ENCODE results near the gene LARGE1. TPM values are rescaled to one million over a fixed set of nuclear protein-coding genes. Genes with fewer than 3 reads are reported as not detected.

LARGE1 gene
- total and polyA plus RNA-seq, 8 donors = 4.1 to 29.3 (median 13.7) TPM

DNA sequence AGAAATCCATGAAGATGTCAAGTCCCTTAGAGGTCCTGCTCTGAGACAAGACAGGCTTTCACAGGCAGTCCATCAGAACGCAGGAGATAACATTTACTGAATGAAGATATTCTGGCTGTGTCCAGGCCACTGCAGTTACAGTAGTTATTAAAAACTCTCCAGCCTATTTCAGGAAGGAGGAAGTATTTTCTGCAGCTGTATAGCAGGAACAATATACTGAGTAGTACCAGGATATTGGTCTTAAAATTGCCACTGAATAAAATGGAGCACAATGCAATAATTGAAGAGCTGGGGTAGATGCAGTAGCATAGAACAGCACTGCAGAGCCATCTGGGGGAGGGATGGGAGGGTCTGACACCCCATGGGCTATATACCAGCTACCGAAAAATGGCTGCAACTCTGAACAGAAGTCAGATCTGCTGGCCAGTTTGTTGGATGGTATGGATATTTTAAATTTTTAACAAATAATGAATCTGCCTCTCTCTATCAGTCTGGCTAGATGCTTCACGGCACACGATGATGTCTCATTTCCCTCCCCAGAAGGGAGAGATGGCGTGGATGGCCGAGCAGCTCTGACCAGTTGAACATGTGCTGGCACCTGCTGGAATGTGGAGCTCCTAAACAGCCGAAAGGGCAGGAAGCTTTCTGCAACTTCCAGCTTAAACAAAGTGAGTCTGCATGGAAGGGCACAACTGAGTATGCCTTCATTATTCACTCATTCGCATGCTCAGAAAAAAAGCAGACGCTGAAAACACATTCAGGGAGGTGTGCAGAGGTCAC, 520.0 kb downstream of the LARGE1 start:
- intact Hi-C loops (cut with DNase I) = no loop called here
- TF ChIP-seq, protein P1, sequence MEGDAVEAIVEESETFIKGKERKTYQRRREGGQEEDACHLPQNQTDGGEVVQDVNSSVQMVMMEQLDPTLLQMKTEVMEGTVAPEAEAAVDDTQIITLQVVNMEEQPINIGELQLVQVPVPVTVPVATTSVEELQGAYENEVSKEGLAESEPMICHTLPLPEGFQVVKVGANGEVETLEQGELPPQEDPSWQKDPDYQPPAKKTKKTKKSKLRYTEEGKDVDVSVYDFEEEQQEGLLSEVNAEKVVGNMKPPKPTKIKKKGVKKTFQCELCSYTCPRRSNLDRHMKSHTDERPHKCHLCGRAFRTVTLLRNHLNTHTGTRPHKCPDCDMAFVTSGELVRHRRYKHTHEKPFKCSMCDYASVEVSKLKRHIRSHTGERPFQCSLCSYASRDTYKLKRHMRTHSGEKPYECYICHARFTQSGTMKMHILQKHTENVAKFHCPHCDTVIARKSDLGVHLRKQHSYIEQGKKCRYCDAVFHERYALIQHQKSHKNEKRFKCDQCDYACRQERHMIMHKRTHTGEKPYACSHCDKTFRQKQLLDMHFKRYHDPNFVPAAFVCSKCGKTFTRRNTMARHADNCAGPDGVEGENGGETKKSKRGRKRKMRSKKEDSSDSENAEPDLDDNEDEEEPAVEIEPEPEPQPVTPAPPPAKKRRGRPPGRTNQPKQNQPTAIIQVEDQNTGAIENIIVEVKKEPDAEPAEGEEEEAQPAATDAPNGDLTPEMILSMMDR (IDR thresholded peaks at IDR 0.05) = no peak
- Histone ChIP-seq H3K36me3 (no peaks in the 10 kb centered on the region), H3K9me3 (no peaks in the 10 kb centered on the region), H3K4me1 (no peaks in the 10 kb centered on the region), H3K27ac (no peak overlapping the region), H3K4me3 (no peak overlapping the region), H3K27me3 (no peaks in the 10 kb centered on the region)
- ATAC-seq (no peak), FAIRE-seq (no peak), DNase-seq (no peak)
- WGBS, 2 donors = 92 to 95% methylated on average over 9 of the region's 9 CpGs

DNA sequence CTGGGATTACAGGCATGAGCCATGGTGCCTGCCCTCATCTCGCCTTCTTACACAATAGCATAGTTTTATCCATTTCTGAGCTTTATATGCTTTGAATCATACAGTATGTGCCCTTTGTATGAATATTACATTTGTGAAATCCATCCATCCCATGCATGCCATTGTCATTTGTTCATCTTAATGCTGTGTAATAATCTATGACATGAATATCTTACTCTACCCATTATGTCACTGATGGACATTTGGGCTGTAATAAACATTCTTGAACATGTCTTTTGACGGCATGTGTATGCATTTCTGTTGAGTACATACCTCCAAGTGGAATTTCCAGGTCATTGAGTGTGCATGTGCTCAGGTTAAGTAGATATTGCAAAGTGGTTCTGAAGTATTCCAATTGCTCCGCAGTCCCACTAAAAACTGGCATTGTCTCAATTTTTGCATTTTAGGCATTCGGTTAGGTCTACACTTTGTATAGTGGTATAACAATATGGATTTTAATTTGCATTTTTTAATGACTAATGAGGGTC, 522.8 kb downstream of the LARGE1 start:
- H3K27ac ChIP-seq = no peak overlapping the region
- H3K27me3 ChIP-seq = no peaks in the 10 kb centered on the region
- FAIRE-seq = no peak
- no peak overlapping the region for H3K4me3 ChIP-seq
- TF ChIP-seq, protein P1 (IDR thresholded peaks at IDR 0.05) = no peak
- 95 to 99% methylated on average over 4 of the region's 4 CpGs for WGBS, 2 donors
- intact Hi-C loops (cut with DNase I) = no loop called here
- no peak for ATAC-seq
- DNase-seq = no peak
- H3K4me1 ChIP-seq = no peaks in the 10 kb centered on the region
- H3K9me3 ChIP-seq = no peaks in the 10 kb centered on the region
- no peaks in the 10 kb centered on the region for H3K36me3 ChIP-seq

DNA sequence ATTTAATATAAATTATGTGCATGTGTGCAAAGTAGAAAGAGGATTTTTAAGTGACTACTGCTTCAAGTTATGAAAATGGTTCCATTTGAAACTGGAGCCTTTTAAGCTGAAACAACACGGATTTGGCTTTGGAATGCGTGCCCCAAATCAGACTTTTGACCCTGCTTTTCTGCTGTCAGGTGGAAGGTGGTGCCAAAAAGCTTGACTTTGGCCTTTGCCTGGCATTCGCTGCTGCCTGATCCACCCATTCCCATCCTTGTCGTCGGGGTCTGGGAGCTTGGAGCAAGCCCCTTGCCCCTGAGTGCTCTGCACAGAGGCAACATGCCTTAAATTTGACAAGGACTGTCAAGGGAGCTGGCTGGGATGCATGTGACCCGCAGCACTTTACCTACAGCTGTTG, 526.8 kb downstream of the LARGE1 start:
- Histone ChIP-seq H3K9me3 (no peaks in the 10 kb centered on the region), H3K4me1 (no peaks in the 10 kb centered on the region), H3K4me3 (no peak overlapping the region), H3K27me3 (no peaks in the 10 kb centered on the region), H3K27ac (no peak overlapping the region), H3K36me3 (no peaks in the 10 kb centered on the region)
- DNase-seq (no peak), FAIRE-seq (no peak), ATAC-seq (no peak)
- TF ChIP-seq, protein P1 (IDR thresholded peaks at IDR 0.05) = no peak
- 70 to 71% methylated on average over 6 of the region's 6 CpGs for WGBS, 2 donors
- intact Hi-C loops (cut with DNase I) = no loop called here

DNA sequence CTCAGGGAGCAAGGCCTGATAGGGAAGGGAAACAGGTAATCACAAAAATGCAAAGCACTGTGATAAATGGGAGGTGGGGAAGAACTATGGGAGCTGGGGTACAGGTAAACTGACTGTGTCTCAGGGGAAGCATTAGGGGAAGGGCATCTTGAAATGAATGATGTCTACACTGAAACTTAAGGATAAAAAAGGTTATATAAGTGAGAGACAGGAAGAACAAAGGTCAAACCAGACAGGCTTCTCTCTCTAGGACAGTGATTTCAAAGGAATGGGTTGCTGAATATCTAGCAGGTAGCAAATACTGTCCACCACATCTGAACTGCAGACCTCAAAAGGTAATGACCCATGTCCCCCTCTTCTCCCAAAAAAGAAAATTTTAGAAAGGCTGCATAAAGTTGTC, 529.0 kb downstream of the LARGE1 start:
- no peaks in the 10 kb centered on the region for H3K4me1 ChIP-seq
- intact Hi-C loops (cut with DNase I) = no loop called here
- DNase-seq = no peak
- H3K4me3 ChIP-seq = no peak overlapping the region
- ATAC-seq = no peak
- H3K9me3 ChIP-seq = no peaks in the 10 kb centered on the region
- no peaks in the 10 kb centered on the region for H3K27me3 ChIP-seq
- TF ChIP-seq, protein P1 (IDR thresholded peaks at IDR 0.05) = no peak
- FAIRE-seq = no peak
- H3K27ac ChIP-seq = no peak overlapping the region
- no peaks in the 10 kb centered on the region for H3K36me3 ChIP-seq

DNA sequence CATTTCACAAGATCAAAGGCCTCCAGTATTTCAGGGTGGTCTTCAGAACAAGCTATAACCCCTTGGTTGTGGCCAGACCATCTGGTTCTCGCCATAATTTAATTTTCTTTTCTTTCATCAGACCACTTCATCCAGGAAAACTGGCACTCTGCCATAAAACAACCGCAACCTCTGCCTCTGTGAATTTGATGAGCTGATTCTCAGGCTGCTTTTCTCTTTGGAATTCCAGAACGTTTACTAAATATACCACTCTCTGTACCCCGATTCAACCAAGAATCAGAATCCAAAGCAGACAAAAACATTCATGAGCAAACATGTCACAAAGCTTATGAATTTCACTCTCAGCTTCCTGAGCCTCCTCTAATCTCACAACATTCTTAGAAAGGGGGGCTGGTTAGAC, 530.3 kb downstream of the LARGE1 start:
- no peak for FAIRE-seq
- intact Hi-C loops (cut with DNase I) = no loop called here
- Histone ChIP-seq H3K4me3 (no peak overlapping the region), H3K36me3 (no peaks in the 10 kb centered on the region), H3K27ac (no peak overlapping the region), H3K4me1 (no peaks in the 10 kb centered on the region), H3K27me3 (no peaks in the 10 kb centered on the region), H3K9me3 (no peaks in the 10 kb centered on the region)
- TF ChIP-seq, protein P1 (IDR thresholded peaks at IDR 0.05) = no peak
- ATAC-seq = no peak
- 78 to 80% methylated on average over 4 of the region's 4 CpGs for WGBS, 2 donors
- DNase-seq = no peak
